Stimulated activated CD8-positive, alpha-beta memory T cell treated with anti-CD3 and anti-CD28 coated beads, Interleukin-2, amount 100 ng/mL, for 1 hour (primary cell): ENCODE results near the gene FGGY.
"Not testable (repeated sequence)": the region's sequence is repeated elsewhere in the genome, so short reads cannot be mapped to it uniquely, and the experiment has no call there.

Experiments
- DNase-seq, 2 donors: peaks; one replicate each; pipeline ENCODE4 v3.0.0-alpha.2; 2020; ENCODE audit warnings: low read depth in 2 of 2

FGGY gene

GRCh38 chr1:59482986-59483385 lies 186.1 kb downstream of the FGGY start:
- DNase-seq = no peak

GRCh38 chr1:59484096-59484495 lies 187.2 kb downstream of the FGGY start:
- no peak for DNase-seq

GRCh38 chr1:59485171-59485570 lies 188.3 kb downstream of the FGGY start:
- DNase-seq = no peak

GRCh38 chr1:59485949-59486348 lies 189.1 kb downstream of the FGGY start:
- no peak for DNase-seq

- no peak for DNase-seq
Measured at GRCh38 chr1:59486615-59487014, 189.7 kb downstream of the FGGY start.

GRCh38 chr1:59487335-59488031 lies 190.6 kb downstream of the FGGY start:
- DNase-seq = no peak

GRCh38 chr1:59492500-59492899 lies 195.6 kb downstream of the FGGY start:
- no peak for DNase-seq

- DNase-seq = no peak
Measured at GRCh38 chr1:59494145-59494833, 197.4 kb downstream of the FGGY start.

GRCh38 chr1:59496156-59496555 lies 199.3 kb downstream of the FGGY start:
- not testable (repeated sequence) for DNase-seq

GRCh38 chr1:59497616-59498015 lies 200.7 kb downstream of the FGGY start:
- no peak for DNase-seq

GRCh38 chr1:59498640-59499039 lies 201.7 kb downstream of the FGGY start:
- DNase-seq = no peak

GRCh38 chr1:59499273-59499942 lies 202.5 kb downstream of the FGGY start:
- DNase-seq = no peak

- DNase-seq = no peak
Measured at GRCh38 chr1:59499943-59500569, 203.2 kb downstream of the FGGY start.

GRCh38 chr1:59500950-59501742 lies 204.3 kb downstream of the FGGY start:
- no peak for DNase-seq

- no peak for DNase-seq
Measured at GRCh38 chr1:59502009-59502691, 205.3 kb downstream of the FGGY start.

GRCh38 chr1:59504276-59504675 lies 207.4 kb downstream of the FGGY start:
- no peak for DNase-seq

- no peak for DNase-seq
Measured at GRCh38 chr1:59505596-59506028, 208.7 kb downstream of the FGGY start.

GRCh38 chr1:59506952-59507351 lies 210.1 kb downstream of the FGGY start:
- DNase-seq = no peak

GRCh38 chr1:59509341-59509875 lies 212.5 kb downstream of the FGGY start:
- DNase-seq = no peak

- no peak for DNase-seq
Measured at GRCh38 chr1:59510249-59510648, 213.4 kb downstream of the FGGY start.
